IPS DF 6.9 (cell line): ENCODE measurements around the gene HBD.

Source experiments
- DNase-seq: peaks from one replicate; pipeline ENCODE4 v3.0.0-alpha.2; 2013; ENCODE audit warnings: low read depth, low spot score
- H3K27ac ChIP-seq: one replicate; pipeline ENCODE4 v1.5.1; 2013; ENCODE audit warnings: low read length, control low read depth
- H3K27me3 ChIP-seq: 2 replicates; pipeline ENCODE4 v1.6.1; 2013; ENCODE audit warnings: mild to moderate bottlenecking, low read length; ENCODE audit not compliant: control insufficient read depth, insufficient read depth
- H3K36me3 ChIP-seq: 2 replicates; pipeline ENCODE4 v1.6.1; 2013; ENCODE audit warnings: low read length; ENCODE audit not compliant: control insufficient read depth, insufficient read depth
- H3K4me1 ChIP-seq: 2 replicates; pipeline ENCODE4 v1.6.1; 2013; ENCODE audit warnings: low read length; ENCODE audit not compliant: control insufficient read depth, insufficient read depth
- H3K4me3 ChIP-seq: 2 replicates; pipeline ENCODE4 v1.5.1; 2013; ENCODE audit warnings: mild to moderate bottlenecking, low read length
- H3K9me3 ChIP-seq: 2 replicates; pipeline ENCODE4 v1.6.1; 2013; ENCODE audit warnings: low read length, inconsistent platforms; ENCODE audit not compliant: control insufficient read depth, insufficient read depth
- WGBS: extraction: QIAGEN DNeasy Blood & Tissue Kit; methylation state at CpG from one replicate; pipeline ENCODE4 v1.1.7; 2013; ENCODE audit warnings: mixed read lengths, missing lambda C conversion rate; ENCODE audit not compliant: insufficient read length, insufficient coverage; 5-methylcytosine and 5-hydroxymethylcytosine counted together

HBD gene

GRCh38 chr11:5233307-5233706, 976 bp downstream of the HBD start:
- Histone ChIP-seq H3K4me1 (no peaks in the 10 kb centered on the region), H3K9me3 (no peaks in the 10 kb centered on the region), H3K36me3 (no peaks in the 10 kb centered on the region), H3K27ac (no peak overlapping the region), H3K4me3 (no peak overlapping the region), H3K27me3 (no peaks in the 10 kb centered on the region)
- no peak for DNase-seq
- WGBS = no CpG with 5 or more reads among the region's 1 CpG

DNA sequence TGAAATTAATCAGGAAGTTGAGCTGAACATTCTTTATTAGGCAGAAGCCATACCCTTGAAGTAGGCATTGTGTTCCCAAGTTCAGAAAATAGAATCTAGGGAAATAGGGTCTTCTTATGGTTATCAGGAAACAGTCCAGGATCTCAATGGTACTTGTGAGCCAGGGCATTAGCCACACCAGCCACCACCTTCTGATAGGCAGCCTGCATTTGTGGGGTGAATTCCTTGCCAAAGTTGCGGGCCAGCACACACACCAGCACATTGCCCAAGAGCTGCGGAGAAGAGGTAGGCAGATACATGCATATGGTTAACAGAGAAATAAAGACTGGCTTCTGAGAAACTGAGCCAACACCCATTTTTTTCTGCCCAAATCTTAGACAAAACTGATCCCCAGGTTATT, 1.5 kb downstream of the HBD start:
- no peaks in the 10 kb centered on the region for H3K4me1 ChIP-seq
- WGBS = no CpG with 5 or more reads among the region's 2 CpGs
- H3K27me3 ChIP-seq = no peaks in the 10 kb centered on the region

DNA sequence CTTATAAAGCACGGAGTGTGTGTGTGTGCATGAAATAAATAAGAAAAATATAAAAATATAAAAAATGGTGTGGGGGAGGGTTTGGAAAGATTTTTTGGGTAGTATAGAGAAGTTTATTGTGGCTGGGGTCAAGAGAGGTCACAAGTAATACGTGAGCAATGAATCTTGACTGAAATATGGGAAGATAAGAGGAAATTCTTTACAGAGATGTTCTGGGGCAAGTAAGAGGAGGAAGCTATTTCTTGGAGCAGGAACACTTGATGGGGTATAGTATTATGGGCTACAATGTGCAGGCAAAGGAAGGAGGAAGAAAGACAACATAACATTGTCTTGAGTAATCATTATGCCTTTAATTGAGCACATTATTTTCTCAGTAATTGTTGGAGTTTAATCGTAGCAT, 2.1 kb downstream of the HBD start:
- Histone ChIP-seq H3K4me3 (no peak overlapping the region), H3K27me3 (no peaks in the 10 kb centered on the region), H3K36me3 (no peaks in the 10 kb centered on the region), H3K9me3 (no peaks in the 10 kb centered on the region), H3K27ac (no peak overlapping the region), H3K4me1 (no peaks in the 10 kb centered on the region)
- WGBS = 100% methylated on average over 2 of the region's 3 CpGs
- no peak for DNase-seq

More for the DNA sequence above, 1.5 kb downstream of the HBD start:
- Histone ChIP-seq H3K36me3 (no peaks in the 10 kb centered on the region), H3K4me3 (no peak overlapping the region), H3K9me3 (no peaks in the 10 kb centered on the region), H3K27ac (no peak overlapping the region)
- no peak for DNase-seq

- no CpG with 5 or more reads among the region's 2 CpGs for WGBS
- no peaks in the 10 kb centered on the region for H3K36me3 ChIP-seq
Measured at GRCh38 chr11:5231111-5231510, 3.2 kb downstream of the HBD start.

GRCh38 chr11:5230266-5230665, 4.0 kb downstream of the HBD start:
- DNase-seq = no peak
- Histone ChIP-seq H3K36me3 (no peaks in the 10 kb centered on the region), H3K27ac (no peak overlapping the region), H3K27me3 (no peaks in the 10 kb centered on the region), H3K9me3 (no peaks in the 10 kb centered on the region), H3K4me3 (no peak overlapping the region), H3K4me1 (no peaks in the 10 kb centered on the region)
- 100% methylated on average over 1 of the region's 1 CpG for WGBS

More at GRCh38 chr11:5231111-5231510, 3.2 kb downstream of the HBD start:
- Histone ChIP-seq H3K4me3 (no peak overlapping the region), H3K9me3 (no peaks in the 10 kb centered on the region), H3K4me1 (no peaks in the 10 kb centered on the region), H3K27ac (no peak overlapping the region), H3K27me3 (no peaks in the 10 kb centered on the region)
- no peak for DNase-seq

DNA sequence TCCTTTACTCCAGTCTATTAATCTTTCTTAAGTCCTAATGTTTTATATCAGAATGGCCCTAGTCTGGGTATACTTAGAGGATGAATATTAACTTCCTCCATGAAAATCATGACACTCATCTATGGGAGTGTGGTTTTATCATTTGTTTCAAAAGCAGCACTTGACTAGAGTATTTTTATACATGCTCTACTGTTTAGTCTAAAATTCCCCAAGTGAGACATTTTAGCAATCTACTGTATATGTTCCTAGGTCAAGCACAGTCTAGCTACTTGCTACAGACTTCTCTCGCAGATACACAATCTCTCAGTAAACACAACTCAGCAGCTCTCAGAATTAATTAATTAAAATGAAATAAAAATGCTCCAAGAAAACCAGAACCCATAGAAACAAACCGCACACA, 4.5 kb downstream of the HBD start:
- Histone ChIP-seq H3K27me3 (no peaks in the 10 kb centered on the region), H3K36me3 (no peaks in the 10 kb centered on the region), H3K27ac (no peak overlapping the region), H3K4me3 (no peak overlapping the region), H3K4me1 (no peaks in the 10 kb centered on the region), H3K9me3 (no peaks in the 10 kb centered on the region)
- DNase-seq = no peak
- no CpG with 5 or more reads among the region's 2 CpGs for WGBS

DNA sequence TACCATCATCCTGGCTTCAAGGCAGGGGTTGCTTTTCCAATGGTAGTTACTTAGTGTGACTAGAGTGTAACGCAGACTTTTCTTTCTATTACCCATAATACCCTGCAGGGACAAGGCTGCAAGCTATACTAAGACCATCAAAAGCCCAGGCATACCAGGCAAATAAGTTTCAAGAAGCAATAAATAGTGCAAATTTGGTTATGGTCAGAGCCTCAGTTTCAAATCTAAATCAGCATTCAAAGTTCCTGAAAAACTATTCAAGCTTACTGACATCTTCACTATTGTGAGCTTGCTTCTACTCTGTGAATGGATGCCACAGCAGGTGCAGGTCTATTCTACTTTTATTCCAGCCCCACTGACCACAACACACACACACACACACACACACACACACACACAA, 4.9 kb downstream of the HBD start:
- no CpG with 5 or more reads among the region's 1 CpG for WGBS
- Histone ChIP-seq H3K9me3 (no peaks in the 10 kb centered on the region), H3K4me3 (no peak overlapping the region), H3K27me3 (no peaks in the 10 kb centered on the region), H3K36me3 (no peaks in the 10 kb centered on the region), H3K27ac (no peak overlapping the region), H3K4me1 (no peaks in the 10 kb centered on the region)
- DNase-seq = no peak

GRCh38 chr11:5228124-5228523, 6.2 kb downstream of the HBD start:
- no peaks in the 10 kb centered on the region for H3K9me3 ChIP-seq
- no peaks in the 10 kb centered on the region for H3K4me1 ChIP-seq
- DNase-seq = no peak
- H3K4me3 ChIP-seq = no peak overlapping the region
- no peaks in the 10 kb centered on the region for H3K27me3 ChIP-seq
- 100% methylated on average over 2 of the region's 5 CpGs for WGBS
- no peaks in the 10 kb centered on the region for H3K36me3 ChIP-seq
- H3K27ac ChIP-seq = no peak overlapping the region

- Histone ChIP-seq H3K36me3 (no peaks in the 10 kb centered on the region), H3K4me1 (no peaks in the 10 kb centered on the region), H3K9me3 (no peaks in the 10 kb centered on the region), H3K4me3 (no peak overlapping the region), H3K27ac (no peak overlapping the region), H3K27me3 (no peaks in the 10 kb centered on the region)
- DNase-seq = no peak
- no CpG with 5 or more reads among the region's 1 CpG for WGBS
Measured at GRCh38 chr11:5227681-5228080, 6.6 kb downstream of the HBD start.

GRCh38 chr11:5226732-5227310, 7.5 kb downstream of the HBD start, which contains the start of gene HBB:
TSS of gene HBB (minus strand) at chr11:5227071. CDS start at chr11:5227021, 50 bp downstream.
- Histone ChIP-seq H3K4me3 (no peak within 1 kb of the TSS), H3K36me3 (no peaks in the 10 kb centered on the region), H3K4me1 (no peaks in the 10 kb centered on the region), H3K9me3 (no peaks in the 10 kb centered on the region), H3K27ac (no peak within 1 kb of the TSS), H3K27me3 (no peaks in the 10 kb centered on the region)
- no CpG with 5 or more reads among the region's 3 CpGs for WGBS
- DNase-seq = no peak

- H3K36me3 ChIP-seq = no peaks in the 10 kb centered on the region
- no peak overlapping the region for H3K4me3 ChIP-seq
- H3K4me1 ChIP-seq = no peaks in the 10 kb centered on the region
- DNase-seq = no peak
- H3K9me3 ChIP-seq = no peaks in the 10 kb centered on the region
- H3K27me3 ChIP-seq = no peaks in the 10 kb centered on the region
- no peak overlapping the region for H3K27ac ChIP-seq
- no CpG with 5 or more reads among the region's 2 CpGs for WGBS
Measured at GRCh38 chr11:5225480-5225871, 8.8 kb downstream of the HBD start.
